HUES48 (cell line): Measurements from ENCODE around the gene FUT8.
"Not testable (repeated sequence)": the region's sequence is repeated elsewhere in the genome, so short reads cannot be mapped to it uniquely, and the experiment has no call there.

ENCODE experiments used
- H3K27ac ChIP-seq: one replicate; pipeline ENCODE4 v1.7.0; 2013; ENCODE audit warnings: low read depth, low read length, inconsistent platforms
- H3K27me3 ChIP-seq: 2 replicates; pipeline ENCODE4 v1.6.1; 2013; ENCODE audit warnings: mild to moderate bottlenecking, low read length; ENCODE audit not compliant: control insufficient read depth, insufficient read depth
- H3K36me3 ChIP-seq: 2 replicates; pipeline ENCODE4 v1.6.1; 2013; ENCODE audit warnings: low read length; ENCODE audit not compliant: control insufficient read depth, insufficient read depth
- H3K4me1 ChIP-seq: 2 replicates; pipeline ENCODE4 v1.6.1; 2013; ENCODE audit warnings: mild to moderate bottlenecking, low read length; ENCODE audit not compliant: control insufficient read depth, insufficient read depth
- H3K4me3 ChIP-seq: 2 replicates; pipeline ENCODE4 v1.5.1; 2013; ENCODE audit warnings: mild to moderate bottlenecking, low read depth, low read length
- H3K9ac ChIP-seq: 2 replicates; pipeline ENCODE4 v1.6.1; 2013; ENCODE audit warnings: mild to moderate bottlenecking, low read depth, low read length, moderate library complexity
- H3K9me3 ChIP-seq: 2 replicates; pipeline ENCODE4 v1.6.1; 2013; ENCODE audit warnings: low read length; ENCODE audit not compliant: control insufficient read depth, insufficient read depth

Gene FUT8

GRCh38 chr14:65620195-65620594 lies 207.7 kb downstream of the FUT8 start:
- H3K4me3 ChIP-seq: no peak overlapping the region
- H3K27me3 ChIP-seq: no peaks in the 10 kb centered on the region
- H3K27ac ChIP-seq: no peak overlapping the region
- no peaks in the 10 kb centered on the region for H3K4me1 ChIP-seq
- H3K9me3 ChIP-seq: no peaks in the 10 kb centered on the region
- H3K9ac ChIP-seq: no peak overlapping the region
- no peaks in the 10 kb centered on the region for H3K36me3 ChIP-seq

- Histone ChIP-seq H3K27ac (no peak overlapping the region), H3K9ac (no peak overlapping the region), H3K4me1 (no peaks in the 10 kb centered on the region), H3K4me3 (no peak overlapping the region), H3K36me3 (no peaks in the 10 kb centered on the region), H3K27me3 (no peaks in the 10 kb centered on the region), H3K9me3 (no peaks in the 10 kb centered on the region)
Observed at GRCh38 chr14:65622703-65623102, 210.2 kb downstream of the FUT8 start.

DNA sequence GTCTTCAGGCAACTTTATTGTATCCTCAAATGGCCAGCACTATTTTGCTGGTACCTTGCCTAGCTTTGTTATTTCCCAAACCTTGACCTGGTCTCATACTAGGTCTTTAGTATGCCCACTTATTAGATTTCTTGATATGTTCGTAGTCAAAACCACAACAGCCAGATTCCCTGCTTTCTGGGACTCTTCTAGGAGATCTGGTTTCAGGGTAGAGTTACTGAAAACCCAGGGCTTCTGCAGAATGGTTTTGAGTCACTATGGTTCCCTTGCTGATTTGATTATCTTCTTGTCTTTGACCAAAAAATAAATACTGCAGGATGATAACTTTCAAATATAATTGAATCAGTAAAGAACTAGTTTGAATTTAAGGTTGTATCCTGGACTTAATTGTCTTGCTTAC lies 211.2 kb downstream of the FUT8 start:
- Histone ChIP-seq H3K9ac (no peak overlapping the region), H3K36me3 (no peaks in the 10 kb centered on the region), H3K9me3 (no peaks in the 10 kb centered on the region), H3K27ac (no peak overlapping the region), H3K4me3 (no peak overlapping the region), H3K4me1 (no peaks in the 10 kb centered on the region), H3K27me3 (no peaks in the 10 kb centered on the region)

DNA sequence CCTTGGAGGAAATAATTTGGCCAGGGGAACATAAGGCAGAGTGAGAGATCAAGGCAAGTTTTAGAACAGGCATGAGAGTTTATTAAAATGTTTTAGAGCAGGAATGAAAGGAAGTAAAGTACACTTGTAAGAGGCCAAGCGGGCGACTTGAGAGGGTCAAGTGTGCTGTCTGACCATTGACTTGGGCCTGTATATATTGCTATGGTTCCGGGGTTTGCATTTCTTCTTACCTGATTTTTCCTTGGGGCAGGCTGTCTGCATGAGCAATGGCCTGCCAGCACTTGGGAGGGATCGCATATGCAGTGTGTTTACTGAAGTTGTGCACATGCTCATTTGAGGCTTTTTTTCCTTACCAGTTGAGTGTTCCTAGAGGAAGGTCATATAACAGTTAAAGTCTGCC lies 214.8 kb downstream of the FUT8 start:
- H3K27ac ChIP-seq: no peak overlapping the region

DNA sequence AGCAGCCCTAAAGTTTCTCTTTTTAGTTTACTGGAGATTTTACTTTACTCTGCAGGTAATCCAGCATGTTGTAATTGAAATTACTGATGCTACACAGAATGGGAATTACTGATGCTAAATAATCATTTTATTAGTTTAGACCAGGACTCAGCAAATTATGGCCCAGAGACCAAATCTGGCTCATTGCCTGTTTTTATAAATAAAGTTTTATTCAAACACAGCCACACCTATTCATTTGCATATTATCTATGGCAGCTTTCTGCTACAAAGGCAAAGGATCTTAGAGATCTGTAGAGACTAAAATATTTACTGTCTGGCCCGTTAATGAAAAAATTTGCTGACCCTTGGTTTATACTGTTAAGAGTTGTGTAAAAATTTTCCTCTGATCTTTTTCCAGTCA lies 216.1 kb downstream of the FUT8 start:
- H3K4me3 ChIP-seq: no peak overlapping the region
- H3K27ac ChIP-seq: no peak overlapping the region
- no peaks in the 10 kb centered on the region for H3K4me1 ChIP-seq
- H3K9ac ChIP-seq: no peak overlapping the region
- H3K36me3 ChIP-seq: peaks cover 3% of the 10 kb centered on the region; the same call in 1 of the 2 replicates
- no peaks in the 10 kb centered on the region for H3K9me3 ChIP-seq
- no peaks in the 10 kb centered on the region for H3K27me3 ChIP-seq

More for the DNA sequence above, 214.8 kb downstream of the FUT8 start:
- Histone ChIP-seq H3K4me1 (no peaks in the 10 kb centered on the region), H3K27me3 (no peaks in the 10 kb centered on the region), H3K36me3 (peaks cover 3% of the 10 kb centered on the region; the same call in 1 of the 2 replicates), H3K9ac (no peak overlapping the region), H3K9me3 (no peaks in the 10 kb centered on the region), H3K4me3 (no peak overlapping the region)

DNA sequence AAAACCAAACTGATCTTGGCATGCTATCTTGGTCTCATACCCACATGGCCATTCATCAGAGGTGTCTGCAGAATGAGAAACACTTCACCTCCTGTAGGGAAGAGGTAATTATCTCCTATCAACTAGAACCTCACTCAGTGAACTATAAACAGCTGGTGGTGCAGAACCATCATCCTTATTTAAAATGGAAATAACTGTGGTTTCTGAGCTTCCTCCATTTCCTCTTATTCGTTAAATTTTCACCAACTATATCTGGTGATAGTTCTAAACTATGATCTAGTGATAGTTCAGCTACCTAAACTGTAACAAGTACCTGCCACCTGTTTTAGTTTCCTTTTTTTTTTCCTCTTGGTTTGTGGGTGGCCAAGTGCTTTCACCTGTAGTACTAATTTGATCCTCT lies 218.5 kb downstream of the FUT8 start:
- H3K27me3 ChIP-seq: no peaks in the 10 kb centered on the region
- no peaks in the 10 kb centered on the region for H3K9me3 ChIP-seq
- no peaks in the 10 kb centered on the region for H3K4me1 ChIP-seq
- peaks cover 3% of the 10 kb centered on the region; the same call in 1 of the 2 replicates for H3K36me3 ChIP-seq
- no peak overlapping the region for H3K9ac ChIP-seq
- no peak overlapping the region for H3K4me3 ChIP-seq
- no peak overlapping the region for H3K27ac ChIP-seq

DNA sequence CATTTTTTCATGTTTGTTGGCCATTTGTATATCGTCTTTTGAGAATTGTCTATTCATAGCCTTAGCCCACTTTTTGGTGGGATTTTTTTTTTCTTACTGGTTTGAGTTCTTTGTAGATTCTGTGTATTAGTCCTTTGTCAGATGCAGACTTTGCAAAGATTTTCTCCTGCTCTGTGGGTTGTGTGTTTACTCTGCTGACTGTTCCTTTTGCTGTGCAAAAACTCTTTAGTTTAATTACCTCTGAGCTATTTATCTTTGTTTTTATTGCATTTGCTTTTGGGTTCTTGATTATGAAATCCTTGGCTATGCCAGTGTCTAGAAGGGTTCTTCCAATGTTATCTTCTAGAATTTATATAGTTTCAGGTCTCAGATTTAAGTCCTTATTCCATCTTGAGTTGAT lies 220.0 kb downstream of the FUT8 start:
- Histone ChIP-seq H3K4me3 (no peak overlapping the region), H3K4me1 (no peaks in the 10 kb centered on the region), H3K9ac (no peak overlapping the region), H3K36me3 (peaks cover 3% of the 10 kb centered on the region; the same call in 1 of the 2 replicates), H3K9me3 (no peaks in the 10 kb centered on the region), H3K27ac (no peak overlapping the region), H3K27me3 (no peaks in the 10 kb centered on the region)

- H3K4me3 ChIP-seq, H3K4me1 ChIP-seq, H3K36me3 ChIP-seq, H3K27me3 ChIP-seq, H3K9me3 ChIP-seq, H3K27ac ChIP-seq, H3K9ac ChIP-seq: not testable (repeated sequence)
Observed at GRCh38 chr14:65633666-65634065, 221.1 kb downstream of the FUT8 start.

DNA sequence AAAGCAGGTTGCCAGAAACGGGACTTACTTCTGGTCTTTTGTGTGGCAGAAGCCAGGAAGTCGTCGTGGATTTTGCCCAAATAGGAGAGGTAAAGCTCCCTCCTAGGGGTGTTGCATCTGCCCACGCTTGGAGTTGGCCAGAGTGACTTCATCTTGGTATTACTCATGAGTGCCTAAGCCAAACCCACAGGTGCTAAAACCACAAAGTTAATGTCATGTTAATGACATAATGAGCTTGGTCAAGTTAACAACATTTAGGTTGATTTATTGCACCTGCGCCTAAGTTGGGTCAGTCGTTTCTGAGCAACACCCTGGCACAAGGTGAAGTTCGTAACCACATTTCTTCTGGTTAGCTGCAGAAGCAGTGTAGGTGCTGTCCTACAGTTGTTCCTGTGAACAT lies 225.2 kb downstream of the FUT8 start:
- Histone ChIP-seq H3K27me3 (no peaks in the 10 kb centered on the region), H3K4me1 (no peaks in the 10 kb centered on the region), H3K36me3 (no peaks in the 10 kb centered on the region), H3K9me3 (no peaks in the 10 kb centered on the region), H3K27ac (no peak overlapping the region), H3K4me3 (no peak overlapping the region), H3K9ac (no peak overlapping the region)

- H3K36me3 ChIP-seq: no peaks in the 10 kb centered on the region
- H3K4me1 ChIP-seq: no peaks in the 10 kb centered on the region
- no peaks in the 10 kb centered on the region for H3K27me3 ChIP-seq
- H3K4me3 ChIP-seq: no peak overlapping the region
- H3K27ac ChIP-seq: no peak overlapping the region
- H3K9ac ChIP-seq: no peak overlapping the region
- H3K9me3 ChIP-seq: no peaks in the 10 kb centered on the region
Observed at GRCh38 chr14:65639216-65639615, 226.7 kb downstream of the FUT8 start.

GRCh38 chr14:65650826-65651225 lies 238.3 kb downstream of the FUT8 start:
- Histone ChIP-seq H3K9me3 (no peaks in the 10 kb centered on the region), H3K27ac (no peak overlapping the region), H3K4me1 (no peaks in the 10 kb centered on the region), H3K4me3 (no peak overlapping the region), H3K27me3 (no peaks in the 10 kb centered on the region), H3K36me3 (no peaks in the 10 kb centered on the region), H3K9ac (no peak overlapping the region)

- no peak overlapping the region for H3K9ac ChIP-seq
- no peaks in the 10 kb centered on the region for H3K9me3 ChIP-seq
- no peaks in the 10 kb centered on the region for H3K27me3 ChIP-seq
- no peak overlapping the region for H3K27ac ChIP-seq
- H3K36me3 ChIP-seq: no peaks in the 10 kb centered on the region
- H3K4me1 ChIP-seq: no peaks in the 10 kb centered on the region
- no peak overlapping the region for H3K4me3 ChIP-seq
Observed at GRCh38 chr14:65656554-65656953, 244.0 kb downstream of the FUT8 start.
